GM11168 (cell line): Measurements from ENCODE around the gene TBX2.

Source experiments
- in situ Hi-C: fragments of 300-500 bp; cut with MboI; formaldehyde crosslinking; loops from one replicate; pipeline ENCODE4 v1.12.0; 2022; ENCODE audit warnings: low sequenced_read_pairs; ENCODE audit not compliant: unreplicated experiment

The TBX2 gene

GRCh38 chr17:61396586-61397085, 3.0 kb upstream of the TBX2 start:
- in situ Hi-C loops, result loop anchor here (25.0 kb wide), 1 partner anchor 684 kb away; no protein-coding TSS in a partner anchor

GRCh38 chr17:61397086-61397842, 2.4 kb upstream of the TBX2 start:
- in situ Hi-C loops, result loop anchor here (25.0 kb wide), 1 partner anchor 685 kb away; no protein-coding TSS in a partner anchor

- in situ Hi-C loops, result loop anchor here (25.0 kb wide), 1 partner anchor 686 kb away; no protein-coding TSS in a partner anchor
These were observed 917 bp upstream of the TBX2 start for GRCh38 chr17:61398721-61399130.

GRCh38 chr17:61400066-61400716, 548 bp downstream of the TBX2 start:
- in situ Hi-C loops, result no loop called here

- in situ Hi-C loops, result no loop called here
These were observed 1.2 kb downstream of the TBX2 start for GRCh38 chr17:61400717-61401388.

- in situ Hi-C loops, result no loop called here
These were observed 1.9 kb downstream of the TBX2 start for GRCh38 chr17:61401389-61402072.

GRCh38 chr17:61402073-61402541, 2.5 kb downstream of the TBX2 start:
- in situ Hi-C loops, result no loop called here

GRCh38 chr17:61402978-61403800, 3.5 kb downstream of the TBX2 start:
- in situ Hi-C loops, result no loop called here

GRCh38 chr17:61403801-61404662, 4.4 kb downstream of the TBX2 start:
- in situ Hi-C loops, result no loop called here

GRCh38 chr17:61404663-61404912, 4.9 kb downstream of the TBX2 start:
- in situ Hi-C loops, result no loop called here

- in situ Hi-C loops, result no loop called here
These were observed 5.5 kb downstream of the TBX2 start for GRCh38 chr17:61404913-61405685.

- in situ Hi-C loops, result no loop called here
These were observed 6.3 kb downstream of the TBX2 start for GRCh38 chr17:61405686-61406536.

- in situ Hi-C loops, result no loop called here
These were observed 6.8 kb downstream of the TBX2 start for GRCh38 chr17:61406537-61406845.

GRCh38 chr17:61406971-61407911, 7.6 kb downstream of the TBX2 start:
- in situ Hi-C loops, result no loop called here

- in situ Hi-C loops, result no loop called here
These were observed 8.8 kb downstream of the TBX2 start for GRCh38 chr17:61408151-61409041.
